CD4-positive, alpha-beta T cell treated with Interleukin-2 at 100 ng/mL for 4 hours (primary cell): ENCODE data around the gene SMIM33.
"Not testable (repeated sequence)": the region's sequence is repeated elsewhere in the genome, so short reads cannot be mapped to it uniquely, and the experiment has no call there.

ENCODE experiments used
- DNase-seq: peaks from one replicate; pipeline ENCODE4 v3.0.0-alpha.2; 2020; ENCODE audit warnings: low spot score

SMIM33 gene

GRCh38 chr5:139457241-139457640 is 13.6 kb upstream of the SMIM33 start:
- no peak for DNase-seq

- DNase-seq = no peak
Measured at GRCh38 chr5:139457653-139458306, 13.0 kb upstream of the SMIM33 start.

GRCh38 chr5:139458580-139459407 is 12.0 kb upstream of the SMIM33 start:
- peak; percentile 89 for DNase-seq

- DNase-seq = no peak
Measured at GRCh38 chr5:139459451-139459934, 11.3 kb upstream of the SMIM33 start.

GRCh38 chr5:139460455-139460854 is 10.3 kb upstream of the SMIM33 start:
- no peak for DNase-seq

- DNase-seq = no peak
Measured at GRCh38 chr5:139461176-139461575, 9.6 kb upstream of the SMIM33 start.

GRCh38 chr5:139461698-139462097 is 9.1 kb upstream of the SMIM33 start:
- DNase-seq = no peak

GRCh38 chr5:139462586-139463276 is 8.1 kb upstream of the SMIM33 start, which contains the start of gene ECSCR:
Gene ECSCR, minus strand, starts transcription at chr5:139462743. Its CDS starts 73 bp downstream, at chr5:139462670.
- no peak for DNase-seq

GRCh38 chr5:139468421-139468931 is 2.3 kb upstream of the SMIM33 start:
- no peak for DNase-seq

GRCh38 chr5:139472386-139473030 is 1.7 kb downstream of the SMIM33 start:
- DNase-seq = no peak

- DNase-seq = no peak
Measured at GRCh38 chr5:139473105-139473504, 2.3 kb downstream of the SMIM33 start.

- DNase-seq = no peak
Measured at GRCh38 chr5:139473565-139473964, 2.8 kb downstream of the SMIM33 start.

- peak; percentile 35 for DNase-seq
Measured at GRCh38 chr5:139474890-139475791, 4.3 kb downstream of the SMIM33 start.

GRCh38 chr5:139475865-139476617 is 5.2 kb downstream of the SMIM33 start:
- DNase-seq = no peak

GRCh38 chr5:139478657-139479423 is 8.0 kb downstream of the SMIM33 start:
- not testable (repeated sequence) for DNase-seq

GRCh38 chr5:139479729-139480128 is 8.9 kb downstream of the SMIM33 start:
- DNase-seq = not testable (repeated sequence)

GRCh38 chr5:139481122-139481533 is 10.3 kb downstream of the SMIM33 start:
- DNase-seq = peak; percentile 55

GRCh38 chr5:139481580-139482049 is 10.8 kb downstream of the SMIM33 start:
- DNase-seq = peak; percentile 24
